ENCODE results near the gene SPATA6. TPM values are rescaled to one million over a fixed set of nuclear protein-coding genes. Genes with fewer than 3 reads are reported as not detected.
"Not testable (repeated sequence)": the region's sequence is repeated elsewhere in the genome, so short reads cannot be mapped to it uniquely, and the experiment has no call there.

The SPATA6 gene
- polyA plus RNA-seq (2.6 and 3.2 TPM in 2 replicates), polyA minus RNA-seq (11.6 and 20.9 TPM in 2 replicates)

DNA sequence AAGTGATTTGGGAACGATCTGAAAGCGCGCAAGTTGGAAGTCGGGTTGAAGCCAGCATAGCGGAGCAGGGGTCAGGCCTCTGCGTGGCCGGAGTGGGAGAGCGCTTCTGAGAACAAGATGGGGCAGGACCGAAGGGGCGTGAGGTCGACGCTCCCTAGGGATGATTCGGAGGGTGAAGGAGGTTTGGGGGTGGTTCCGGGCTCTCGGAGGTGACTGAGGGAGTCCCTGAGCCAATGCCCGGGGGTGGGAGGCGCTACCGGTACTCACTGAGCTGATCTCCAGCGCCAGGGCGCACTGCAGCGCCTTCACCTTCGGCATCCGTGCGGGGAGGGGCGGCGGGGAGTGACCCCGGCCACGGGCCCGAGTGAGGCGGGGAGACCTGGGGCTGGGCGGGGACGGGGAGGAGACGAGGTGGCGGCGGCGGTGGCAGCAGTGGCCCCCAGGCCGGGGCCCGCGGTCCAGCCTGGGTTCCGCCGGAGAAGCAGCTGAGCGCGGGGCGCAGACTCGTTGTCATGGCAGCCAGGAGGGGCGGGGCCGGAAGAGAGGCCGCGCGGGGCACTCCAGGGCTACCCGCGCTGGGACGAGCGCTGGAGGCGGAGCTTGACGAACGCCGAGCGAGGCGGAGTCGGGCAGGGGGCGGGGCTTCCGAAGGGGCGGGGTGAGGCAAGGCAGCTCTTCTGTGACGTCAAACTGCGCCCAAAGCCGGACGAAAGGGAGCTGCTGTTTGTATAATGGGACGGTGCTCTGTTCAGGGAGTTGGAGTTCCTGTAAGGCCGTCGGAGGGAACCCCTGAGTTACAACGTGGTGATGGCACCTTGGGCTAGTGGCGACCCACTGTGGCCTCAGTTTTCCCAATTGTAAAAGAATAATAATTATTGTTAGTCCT lies at the start of gene SPATA6:
SPATA6 (minus strand) TSS at position 514 of the 886 bp plus-strand sequence; CDS start at position 318, 196 bp downstream.
- Histone ChIP-seq H3F3A (ENCODE audit: insufficient read depth, low read length, poor library complexity, severe bottlenecking) (no peaks in the 10 kb centered on the region), H3K4me2 (ENCODE audit: low read length) (peak within 1 kb of the TSS; percentile 77), H3K27ac (ENCODE audit: low read length) (peak within 1 kb of the TSS; percentile 54), H3K9me3 (ENCODE audit: low read length) (no peaks in the 10 kb centered on the region), H3K27me3 (ENCODE audit: insufficient read depth, low read depth, low read length) (no peaks in the 10 kb centered on the region), H4K20me1 (ENCODE audit: insufficient read depth) (no peaks in the 10 kb centered on the region), H3K9me2 (ENCODE audit: insufficient read depth, low read length) (no peaks in the 10 kb centered on the region), H3K79me2 (replicated peaks; ENCODE audit: insufficient read depth, low read length) (no peaks in the 10 kb centered on the region), H3K9ac (ENCODE audit: low read length) (peak within 1 kb of the TSS; percentile 69), H3K4me3 (ENCODE audit: low read length) (peak within 1 kb of the TSS; percentile 87), H3K36me3 (ENCODE audit: insufficient read depth, low read length) (no peaks in the 10 kb centered on the region), H2AFZ (ENCODE audit: low read depth, low read length) (peak within 1 kb of the TSS; percentile 47)
- no peak for TF ChIP-seq CTCF (IDR thresholded peaks at IDR 0.05; ENCODE audit: poor library complexity, severe bottlenecking)
- TF ChIP-seq SMC3 (conservative IDR thresholded peaks at IDR 0.05; ENCODE audit: poor library complexity) = peak; percentile 28
- TF ChIP-seq POLR2AphosphoS5 (IDR thresholded peaks at IDR 0.05) = peak; percentile 76
- TF ChIP-seq TAF1 (IDR thresholded peaks at IDR 0.05; ENCODE audit: low read depth) = no peak
- TF ChIP-seq RAD21 (conservative IDR thresholded peaks at IDR 0.05) = peak; percentile 13
- TF ChIP-seq, protein P1, sequence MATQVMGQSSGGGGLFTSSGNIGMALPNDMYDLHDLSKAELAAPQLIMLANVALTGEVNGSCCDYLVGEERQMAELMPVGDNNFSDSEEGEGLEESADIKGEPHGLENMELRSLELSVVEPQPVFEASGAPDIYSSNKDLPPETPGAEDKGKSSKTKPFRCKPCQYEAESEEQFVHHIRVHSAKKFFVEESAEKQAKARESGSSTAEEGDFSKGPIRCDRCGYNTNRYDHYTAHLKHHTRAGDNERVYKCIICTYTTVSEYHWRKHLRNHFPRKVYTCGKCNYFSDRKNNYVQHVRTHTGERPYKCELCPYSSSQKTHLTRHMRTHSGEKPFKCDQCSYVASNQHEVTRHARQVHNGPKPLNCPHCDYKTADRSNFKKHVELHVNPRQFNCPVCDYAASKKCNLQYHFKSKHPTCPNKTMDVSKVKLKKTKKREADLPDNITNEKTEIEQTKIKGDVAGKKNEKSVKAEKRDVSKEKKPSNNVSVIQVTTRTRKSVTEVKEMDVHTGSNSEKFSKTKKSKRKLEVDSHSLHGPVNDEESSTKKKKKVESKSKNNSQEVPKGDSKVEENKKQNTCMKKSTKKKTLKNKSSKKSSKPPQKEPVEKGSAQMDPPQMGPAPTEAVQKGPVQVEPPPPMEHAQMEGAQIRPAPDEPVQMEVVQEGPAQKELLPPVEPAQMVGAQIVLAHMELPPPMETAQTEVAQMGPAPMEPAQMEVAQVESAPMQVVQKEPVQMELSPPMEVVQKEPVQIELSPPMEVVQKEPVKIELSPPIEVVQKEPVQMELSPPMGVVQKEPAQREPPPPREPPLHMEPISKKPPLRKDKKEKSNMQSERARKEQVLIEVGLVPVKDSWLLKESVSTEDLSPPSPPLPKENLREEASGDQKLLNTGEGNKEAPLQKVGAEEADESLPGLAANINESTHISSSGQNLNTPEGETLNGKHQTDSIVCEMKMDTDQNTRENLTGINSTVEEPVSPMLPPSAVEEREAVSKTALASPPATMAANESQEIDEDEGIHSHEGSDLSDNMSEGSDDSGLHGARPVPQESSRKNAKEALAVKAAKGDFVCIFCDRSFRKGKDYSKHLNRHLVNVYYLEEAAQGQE (IDR thresholded peaks at IDR 0.05; ENCODE audit: borderline replicate concordance) = no peak
- no peak for TF ChIP-seq EP300 (conservative IDR thresholded peaks at IDR 0.05; ENCODE audit: poor library complexity, severe bottlenecking)
- no peak for TF ChIP-seq EZH2 (IDR thresholded peaks at IDR 0.05; ENCODE audit: borderline replicate concordance, insufficient read depth, low read length, poor library complexity, severe bottlenecking)
- peak; percentile 53 for TF ChIP-seq MXI1 (conservative IDR thresholded peaks at IDR 0.05; ENCODE audit: poor library complexity, severe bottlenecking)

DNA sequence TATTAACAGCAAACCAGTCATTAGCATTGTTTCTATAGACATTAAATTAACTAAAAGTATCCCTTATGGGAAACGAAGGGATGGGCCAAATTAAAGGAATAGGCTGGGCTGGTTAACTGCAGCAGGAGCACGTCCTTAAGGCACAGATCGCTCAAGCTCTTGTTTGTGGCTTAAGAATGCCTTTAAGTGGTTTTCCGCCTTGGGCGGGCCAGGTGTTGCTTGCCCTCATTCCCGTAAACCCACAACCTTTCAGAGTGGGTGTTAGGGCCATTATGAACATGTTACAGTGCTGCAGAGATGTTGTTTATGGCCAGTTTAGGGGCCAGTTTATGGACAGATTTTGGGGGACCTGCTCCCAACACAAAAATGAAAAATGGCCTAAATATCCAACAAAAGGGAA lies 47.9 kb upstream of the SPATA6 start:
- H4K20me1 ChIP-seq (ENCODE audit: insufficient read depth); H3K79me2 ChIP-seq (replicated peaks; ENCODE audit: insufficient read depth, low read length); H3K9me2 ChIP-seq (ENCODE audit: insufficient read depth, low read length); H3K9ac ChIP-seq (ENCODE audit: low read length); H3F3A ChIP-seq (ENCODE audit: insufficient read depth, low read length, poor library complexity, severe bottlenecking); H3K9me3 ChIP-seq (ENCODE audit: low read length); H3K4me3 ChIP-seq (ENCODE audit: low read length); H2AFZ ChIP-seq (ENCODE audit: low read depth, low read length); H3K27me3 ChIP-seq (ENCODE audit: insufficient read depth, low read depth, low read length); H3K4me2 ChIP-seq (ENCODE audit: low read length); H3K36me3 ChIP-seq (ENCODE audit: insufficient read depth, low read length); H3K27ac ChIP-seq (ENCODE audit: low read length): not testable (repeated sequence)

Measured in neural cell (in vitro differentiated cells).